ENCODE measurements around the gene TTC21A. TPM values are rescaled to one million over a fixed set of nuclear protein-coding genes. Genes with fewer than 3 reads are reported as not detected.

TTC21A gene
- total RNA-seq, 5 donors from 2014 or later (not counting 1 experiment from before 2014, with no cell fraction given) = 3.5 to 12.4 (median 5.4) TPM

DNA sequence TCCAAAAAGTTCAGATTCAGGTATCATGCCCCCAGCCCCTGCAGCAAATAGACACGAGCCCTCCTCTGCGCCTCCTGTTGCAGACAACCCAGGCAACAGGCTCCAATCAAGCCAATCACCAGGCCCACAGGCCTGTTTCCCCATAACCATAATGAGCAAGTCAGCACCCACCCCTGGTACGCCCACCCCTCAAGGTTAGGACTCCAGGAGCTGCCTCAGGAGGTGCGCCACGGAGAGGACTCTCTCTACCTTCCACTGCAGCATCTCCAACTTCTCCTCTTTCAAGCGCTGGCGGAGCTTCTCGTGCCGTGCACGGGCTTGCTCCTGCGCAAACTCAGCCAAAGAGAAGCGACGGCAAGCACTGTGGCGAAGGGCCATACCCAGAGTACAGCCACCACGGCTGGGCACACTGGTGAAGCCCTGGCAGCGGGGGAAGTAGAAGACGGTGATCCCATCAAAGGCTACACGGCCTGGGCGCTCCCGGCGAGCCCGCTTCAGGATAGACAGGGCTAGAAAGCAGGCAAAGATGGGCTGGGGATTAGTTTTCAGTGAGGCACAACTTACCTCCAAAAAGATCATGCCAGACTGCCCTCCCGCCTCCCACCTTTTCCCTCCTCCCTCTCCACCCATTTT lies 37.4 kb downstream of the TTC21A start:
- no peak for ATAC-seq (replicated peaks in 1 of 4)
- Mint-ChIP-seq H3K27ac (peak overlapping the region in 1 of 2 donors; percentile 52), H3K36me3 (peaks cover 46% of the 10 kb centered on the region), H3K9me3 (no peaks in the 10 kb centered on the region), H3K27me3 (no peaks in the 10 kb centered on the region), H3K4me3 (no peak overlapping the region), H3K4me1 (peaks cover 58 to 63% (median 60%) of the 10 kb centered on the region in 3 donors)
- H3K4me1 ChIP-seq (ENCODE audit: control insufficient read depth in 1 of 2, extremely low read depth in 1 of 2, insufficient read depth in 2 of 2, low read length in 2 of 2) = peaks cover 24 to 51% of the 10 kb centered on the region in 2 experiments
- CTCF ChIA-PET = interaction anchor here in 1 of 2 donors (0.8 kb wide), 1 partner anchor 11 kb away, joined by 3 read pairs; no protein-coding TSS in a partner anchor
- no peak overlapping the region for H3K4me3 ChIP-seq (ENCODE audit: control insufficient read depth in 1 of 2, extremely low read depth in 1 of 2, low read length in 1 of 2)
- H3K27me3 ChIP-seq (replicated peaks in 1 of 2; ENCODE audit: control insufficient read depth in 2 of 2, extremely low read depth in 1 of 2, insufficient read depth in 2 of 2, low read length in 1 of 2) = no peaks in the 10 kb centered on the region
- no peaks in the 10 kb centered on the region for H3K9me3 ChIP-seq
- H3K36me3 ChIP-seq (ENCODE audit: control insufficient read depth in 2 of 2, extremely low read depth in 1 of 2, insufficient read depth in 1 of 2, low read length in 1 of 2) = peaks cover 22 to 66% of the 10 kb centered on the region in 2 donors
- DNase-seq = no peak
- POLR2A ChIA-PET = interaction anchor here in 1 of 2 donors (0.8 kb wide), 1 partner anchor 13 kb away, joined by 3 read pairs; no protein-coding TSS in a partner anchor
- no peak overlapping the region for H3K27ac ChIP-seq (ENCODE audit: low read length)
- 96% methylated on average over 9 of the region's 23 CpGs for WGBS (ENCODE audit: insufficient coverage)

DNA sequence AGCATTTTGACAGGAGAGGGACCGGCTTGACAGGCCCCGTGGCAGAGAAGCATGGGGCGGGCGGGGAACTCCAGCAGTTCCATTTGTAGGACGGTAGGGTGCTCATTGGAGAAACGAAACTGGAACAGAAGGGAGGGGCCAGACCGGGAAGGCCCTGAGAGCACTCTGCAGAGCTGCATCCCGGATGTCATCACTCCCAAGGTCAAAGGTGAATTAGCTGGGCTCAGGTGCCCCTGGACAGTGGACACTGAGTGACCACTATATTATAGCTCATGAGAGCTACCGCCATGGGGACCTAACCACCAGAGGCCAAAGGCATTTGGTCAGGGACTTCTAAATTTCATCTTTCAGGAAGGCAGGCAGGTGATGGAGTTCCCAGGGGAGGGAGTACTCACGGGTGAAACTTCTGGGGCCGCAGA lies 38.6 kb downstream of the TTC21A start:
- no peaks in the 10 kb centered on the region for H3K27me3 Mint-ChIP-seq
- Histone ChIP-seq H3K27ac (ENCODE audit: low read length) (no peak overlapping the region), H3K4me1 (ENCODE audit: control insufficient read depth in 1 of 2, extremely low read depth in 1 of 2, insufficient read depth in 2 of 2, low read length in 2 of 2) (peaks cover 36 to 63% of the 10 kb centered on the region in 2 experiments), H3K36me3 (ENCODE audit: control insufficient read depth in 2 of 2, extremely low read depth in 1 of 2, insufficient read depth in 1 of 2, low read length in 1 of 2) (peaks cover 20 to 55% of the 10 kb centered on the region in 2 donors), H3K9me3 (no peaks in the 10 kb centered on the region), H3K4me3 (ENCODE audit: control insufficient read depth in 1 of 2, extremely low read depth in 1 of 2, low read length in 1 of 2) (no peak overlapping the region), H3K27me3 (replicated peaks in 1 of 2; ENCODE audit: control insufficient read depth in 2 of 2, extremely low read depth in 1 of 2, insufficient read depth in 2 of 2, low read length in 1 of 2) (no peaks in the 10 kb centered on the region)
- ATAC-seq (replicated peaks in 1 of 4) = no peak
- H3K27ac Mint-ChIP-seq = peak overlapping the region; percentile 96 to 97
- DNase-seq = no peak
- CTCF ChIA-PET = no interaction called here
- peak overlapping the region in 2 of 3 donors; percentile 21 to 89 for H3K4me3 Mint-ChIP-seq
- 83% methylated on average over 9 of the region's 11 CpGs for WGBS (ENCODE audit: insufficient coverage)
- POLR2A ChIA-PET = interaction anchor here in 1 of 2 donors (0.6 kb wide), 1 partner anchor 66 kb away, joined by 4 read pairs; no protein-coding TSS in a partner anchor
- peaks cover 63 to 73% (median 65%) of the 10 kb centered on the region in 3 donors for H3K4me1 Mint-ChIP-seq
- no peaks in the 10 kb centered on the region for H3K9me3 Mint-ChIP-seq
- H3K36me3 Mint-ChIP-seq = peaks cover 40% of the 10 kb centered on the region

GRCh38 chr3:39146611-39147591 lies 39.4 kb downstream of the TTC21A start:
- H3K27ac ChIP-seq (ENCODE audit: low read length) = peak overlapping the region; percentile 84
- POLR2A ChIA-PET = interaction anchor here (0.6 to 0.8 kb wide), 3 partner anchors 29 to 77 kb away, joined by 3 to 7 read pairs (median 6); no protein-coding TSS in a partner anchor
- Mint-ChIP-seq H3K4me1 (peaks cover 63 to 74% (median 69%) of the 10 kb centered on the region in 3 donors), H3K9me3 (no peaks in the 10 kb centered on the region), H3K27me3 (no peaks in the 10 kb centered on the region), H3K27ac (peak overlapping the region; percentile 96 to 97), H3K36me3 (peaks cover 37% of the 10 kb centered on the region), H3K4me3 (peak overlapping the region; percentile 74 to 93 (median 89))
- CTCF ChIA-PET = no interaction called here
- H3K4me1 ChIP-seq (ENCODE audit: control insufficient read depth in 1 of 2, extremely low read depth in 1 of 2, insufficient read depth in 2 of 2, low read length in 2 of 2) = peaks cover 44 to 69% of the 10 kb centered on the region in 2 experiments
- peak overlapping the region; percentile 33 to 34 for H3K4me3 ChIP-seq (ENCODE audit: control insufficient read depth in 1 of 2, extremely low read depth in 1 of 2, low read length in 1 of 2)
- H3K9me3 ChIP-seq = no peaks in the 10 kb centered on the region
- H3K27me3 ChIP-seq (replicated peaks in 1 of 2; ENCODE audit: control insufficient read depth in 2 of 2, extremely low read depth in 1 of 2, insufficient read depth in 2 of 2, low read length in 1 of 2) = no peaks in the 10 kb centered on the region
- DNase-seq (peak in 15 of 35 experiments; percentile 23 to 71 (median 39)), ATAC-seq (replicated peaks in 1 of 4) (peak; percentile 21 to 69 (median 64))
- H3K36me3 ChIP-seq (ENCODE audit: control insufficient read depth in 2 of 2, extremely low read depth in 1 of 2, insufficient read depth in 1 of 2, low read length in 1 of 2) = peaks cover 16 to 47% of the 10 kb centered on the region in 2 donors
- 20% methylated on average over 5 of the region's 15 CpGs for WGBS (ENCODE audit: insufficient coverage)

DNA sequence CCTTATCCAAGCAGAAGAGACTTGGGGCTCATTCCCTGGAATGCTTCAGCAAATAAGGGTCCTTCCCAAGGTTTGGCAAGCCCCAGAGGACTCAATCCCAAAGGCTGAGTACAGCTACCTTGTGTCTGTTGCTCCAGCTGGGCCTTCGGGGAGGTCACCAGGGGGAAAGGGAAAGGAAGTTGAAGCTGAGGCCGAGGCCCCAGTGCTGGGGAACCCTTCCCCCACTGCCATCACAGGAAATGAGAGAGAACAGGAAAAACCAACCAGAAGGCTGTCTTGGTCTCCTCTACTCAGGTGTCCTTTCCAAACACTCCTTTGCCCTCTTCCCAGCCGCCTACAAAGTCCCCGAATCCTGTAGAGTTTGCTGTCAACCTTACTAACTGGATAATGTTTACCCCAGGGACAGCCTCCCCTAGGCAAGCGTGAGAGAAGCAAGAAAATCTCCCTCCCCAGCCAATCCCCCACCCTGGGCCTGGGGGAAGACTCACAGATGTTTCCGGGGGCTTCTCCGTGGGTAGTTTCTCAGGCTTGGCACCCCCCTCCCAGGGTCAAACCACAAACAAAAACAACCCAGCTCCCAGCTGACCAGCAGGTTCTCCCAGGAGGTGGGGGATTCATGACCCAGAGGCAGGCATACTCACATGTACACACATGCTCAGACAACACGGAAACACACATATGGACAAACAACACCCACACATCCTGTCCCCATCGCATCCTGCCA lies 40.4 kb downstream of the TTC21A start:
- Mint-ChIP-seq H3K27me3 (no peaks in the 10 kb centered on the region), H3K4me1 (peaks cover 73 to 78% (median 74%) of the 10 kb centered on the region in 3 donors), H3K4me3 (peak overlapping the region; percentile 74 to 93 (median 89)), H3K27ac (peak overlapping the region; percentile 96 to 97), H3K36me3 (peaks cover 33% of the 10 kb centered on the region), H3K9me3 (no peaks in the 10 kb centered on the region)
- peaks cover 48 to 73% of the 10 kb centered on the region in 2 experiments for H3K4me1 ChIP-seq (ENCODE audit: control insufficient read depth in 1 of 2, extremely low read depth in 1 of 2, insufficient read depth in 2 of 2, low read length in 2 of 2)
- 3% methylated on average over 6 of the region's 9 CpGs for WGBS (ENCODE audit: insufficient coverage)
- H3K27ac ChIP-seq (ENCODE audit: low read length) = peak overlapping the region; percentile 84
- H3K36me3 ChIP-seq (ENCODE audit: control insufficient read depth in 2 of 2, extremely low read depth in 1 of 2, insufficient read depth in 1 of 2, low read length in 1 of 2) = peaks cover 9 to 37% of the 10 kb centered on the region in 2 donors
- H3K4me3 ChIP-seq (ENCODE audit: control insufficient read depth in 1 of 2, extremely low read depth in 1 of 2, low read length in 1 of 2) = peak overlapping the region; percentile 33 to 34
- H3K27me3 ChIP-seq (replicated peaks in 1 of 2; ENCODE audit: control insufficient read depth in 2 of 2, extremely low read depth in 1 of 2, insufficient read depth in 2 of 2, low read length in 1 of 2) = no peaks in the 10 kb centered on the region
- ATAC-seq (replicated peaks in 1 of 4) = peak in 3 of 4 experiments; percentile 17 to 35 (median 21)
- H3K9me3 ChIP-seq = no peaks in the 10 kb centered on the region
- ChIA-PET CTCF (no interaction called here), POLR2A (interaction anchor here (0.6 to 0.9 kb wide), 5 partner anchors 25 to 78 kb away, joined by 3 to 19 read pairs (median 6); no protein-coding TSS in a partner anchor)
- peak in 10 of 35 experiments; percentile 18 to 57 (median 38) for DNase-seq

GRCh38 chr3:39148435-39149058 lies 41.1 kb downstream of the TTC21A start:
- H3K9me3 ChIP-seq = no peaks in the 10 kb centered on the region
- H3K27me3 ChIP-seq (replicated peaks in 1 of 2; ENCODE audit: control insufficient read depth in 2 of 2, extremely low read depth in 1 of 2, insufficient read depth in 2 of 2, low read length in 1 of 2) = no peaks in the 10 kb centered on the region
- peaks cover 48 to 70% of the 10 kb centered on the region in 2 experiments for H3K4me1 ChIP-seq (ENCODE audit: control insufficient read depth in 1 of 2, extremely low read depth in 1 of 2, insufficient read depth in 2 of 2, low read length in 2 of 2)
- peak overlapping the region; percentile 84 for H3K27ac ChIP-seq (ENCODE audit: low read length)
- no peak for ATAC-seq (replicated peaks in 1 of 4)
- peaks cover 2 to 31% of the 10 kb centered on the region in 2 donors for H3K36me3 ChIP-seq (ENCODE audit: control insufficient read depth in 2 of 2, extremely low read depth in 1 of 2, insufficient read depth in 1 of 2, low read length in 1 of 2)
- Mint-ChIP-seq H3K4me3 (peak overlapping the region; percentile 74 to 93 (median 89)), H3K27me3 (no peaks in the 10 kb centered on the region), H3K4me1 (peaks cover 73 to 75% (median 74%) of the 10 kb centered on the region in 3 donors), H3K27ac (peak overlapping the region; percentile 96 to 97), H3K36me3 (peaks cover 28% of the 10 kb centered on the region), H3K9me3 (no peaks in the 10 kb centered on the region)
- H3K4me3 ChIP-seq (ENCODE audit: control insufficient read depth in 1 of 2, extremely low read depth in 1 of 2, low read length in 1 of 2) = peak overlapping the region; percentile 33 to 34
- ChIA-PET POLR2A (interaction anchor here in 1 of 2 donors (0.5 to 1.3 kb wide), 3 partner anchors 15 to 200 kb away, joined by 3 to 4 read pairs (median 3); no protein-coding TSS in a partner anchor), CTCF (interaction anchor here (0.6 to 1.3 kb wide), 2 partner anchors 28 to 139 kb away, joined by 4 to 5 read pairs; no protein-coding TSS in a partner anchor)
- 45% methylated on average over 6 of the region's 9 CpGs for WGBS (ENCODE audit: insufficient coverage)
- DNase-seq = no peak

Measured in T-cell (primary cell).